Neural progenitor cell (in vitro differentiated cells): Measurements from ENCODE around the gene NDOR1. TPM values are rescaled to one million over a fixed set of nuclear protein-coding genes. Genes with fewer than 3 reads are reported as not detected.

Source experiments
- DNase-seq: peaks from one replicate; pipeline ENCODE4 v3.0.0-alpha.2; 2016; ENCODE audit warnings: low spot score
- H2AFZ ChIP-seq: fragments of 200-600 bp; sonication (generic); replicated peaks from 2 replicates; pipeline ENCODE4 v1.6.1; 2016; ENCODE audit warnings: antibody characterized with exemption
- H3F3A ChIP-seq: fragments of 200-600 bp; sonication (generic); 2 replicates; pipeline ENCODE4 v1.6.1; 2016; ENCODE audit warnings: antibody characterized with exemption, low read depth
- H3K27ac ChIP-seq: fragments of 200-600 bp; sonication (generic); 2 replicates; pipeline ENCODE4 v1.5.1; 2016; ENCODE audit warnings: mild to moderate bottlenecking
- H3K27me3 ChIP-seq: fragments of 200-600 bp; sonication (generic); 2 replicates; pipeline ENCODE4 v1.6.1; 2016; ENCODE audit warnings: mild to moderate bottlenecking, moderate library complexity
- H3K36me3 ChIP-seq: fragments of 200-600 bp; sonication (generic); 2 replicates; pipeline ENCODE4 v1.5.1; 2016
- H3K4me1 ChIP-seq: fragments of 200-600 bp; sonication (generic); 2 replicates; pipeline ENCODE4 v1.6.1; 2016; ENCODE audit warnings: mixed run types
- H3K4me2 ChIP-seq: fragments of 200-600 bp; sonication (generic); 2 replicates; pipeline ENCODE4 v1.6.1; 2016
- H3K4me3 ChIP-seq: fragments of 200-600 bp; sonication (generic); 2 replicates; pipeline ENCODE4 v1.5.1; 2016
- H3K79me2 ChIP-seq: fragments of 200-600 bp; sonication (generic); 2 replicates; pipeline ENCODE4 v1.6.1; 2016; ENCODE audit warnings: low read depth
- H3K9ac ChIP-seq: fragments of 200-600 bp; sonication (generic); 2 replicates; pipeline ENCODE4 v1.6.1; 2016
- H3K9me3 ChIP-seq: fragments of 200-600 bp; sonication (generic); 2 replicates; pipeline ENCODE4 v1.5.1; 2016; ENCODE audit warnings: low read depth
- H4K20me1 ChIP-seq: fragments of 200-600 bp; sonication (generic); 2 replicates; pipeline ENCODE4 v1.6.1; 2016; ENCODE audit warnings: low read depth
- H3K27ac Mint-ChIP-seq: 3 replicates; pipeline ENCODE4 v1.8.0; 2021; ENCODE audit warnings: mixed read lengths
- H3K27me3 Mint-ChIP-seq: 2 replicates; pipeline ENCODE4 v1.8.0; 2022; ENCODE audit warnings: low read depth, mild to moderate bottlenecking, inconsistent platforms, moderate library complexity, mixed read lengths; ENCODE audit not compliant: insufficient read depth
- H3K36me3 Mint-ChIP-seq: 3 replicates; pipeline ENCODE4 v1.8.0; 2021; ENCODE audit warnings: mixed read lengths
- H3K4me1 Mint-ChIP-seq: 3 replicates; pipeline ENCODE4 v1.8.0; 2021; ENCODE audit warnings: mixed read lengths
- H3K4me3 Mint-ChIP-seq: 3 replicates; pipeline ENCODE4 v1.8.0; 2021; ENCODE audit warnings: mild to moderate bottlenecking, moderate library complexity, mixed read lengths
- H3K9me3 Mint-ChIP-seq: 3 replicates; pipeline ENCODE4 v1.8.0; 2020; ENCODE audit warnings: mixed read lengths
- CTCF ChIP-seq: fragments of 200-600 bp; sonication (generic); IDR thresholded peaks from 2 replicates; pipeline ENCODE4 v1.5.1; 2017; ENCODE audit warnings: antibody characterized with exemption, mild to moderate bottlenecking
- EZH2 ChIP-seq: fragments of 200-600 bp; sonication (generic); IDR thresholded peaks from 2 replicates; pipeline ENCODE4 v1.6.1; 2017; ENCODE audit warnings: antibody characterized with exemption, mild to moderate bottlenecking, moderate library complexity
- EZH2phosphoT487 ChIP-seq: fragments of 200-600 bp; sonication (generic); IDR thresholded peaks from 2 replicates; pipeline ENCODE4 v1.6.1; 2017; ENCODE audit warnings: antibody characterized with exemption
- microRNA-seq: library from miRNA; unstranded; fragments of <30 nt; microRNA quantifications from one replicate; pipeline ENCODE4, GENCODE V29; 2016
- small RNA-seq: library from RNA; depleted of rRNA; stranded (forward); fragments of <200 nt; gene quantifications from one replicate; pipeline ENCODE3, GENCODE V24; 2015
- total RNA-seq: library from RNA; depleted of rRNA; stranded (reverse); fragments of >200 nt; gene quantifications from 2 replicates; pipeline ENCODE4 v1.2.3, GENCODE V29; 2015; ENCODE audit warnings: low replicate concordance

Gene NDOR1
- total RNA-seq, 1 donor from 2014 or later, result 5.1 TPM

- Mint-ChIP-seq H3K9me3 (peaks cover 3% of the 10 kb centered on the region), H3K27ac (no peak overlapping the region), H3K4me1 (peaks cover 5% of the 10 kb centered on the region), H3K4me3 (no peak overlapping the region), H3K36me3 (peaks cover 13% of the 10 kb centered on the region), H3K27me3 (no peaks in the 10 kb centered on the region)
- Histone ChIP-seq H3K4me2 (no peak overlapping the region), H3K27ac (no peak overlapping the region), H3K9ac (no peak overlapping the region), H3K4me3 (no peak overlapping the region), H3K27me3 (no peaks in the 10 kb centered on the region), H4K20me1 (no peaks in the 10 kb centered on the region), H2AFZ (no peak overlapping the region), H3K9me3 (no peaks in the 10 kb centered on the region), H3F3A (peaks cover 9% of the 10 kb centered on the region), H3K79me2 (no peaks in the 10 kb centered on the region), H3K36me3 (no peaks in the 10 kb centered on the region), H3K4me1 (no peaks in the 10 kb centered on the region)
- no peak for TF ChIP-seq CTCF
- no peak for TF ChIP-seq EZH2
- no peak for TF ChIP-seq EZH2phosphoT487
- no peak for DNase-seq
These were observed 60.6 kb downstream of the NDOR1 start for GRCh38 chr9:137266162-137266527.

Small RNAs within 50 kb of the gene (microRNA-seq; reads per million reads assigned to microRNA genes)
- gene MIR3621, result not detected

Small RNAs within 50 kb of the gene (small RNA-seq; reads per million reads assigned to genes)
- not detected for gene MIR3621

Other genes starting within 250 kb of the NDOR1 start
- gene PTGDS, start 228.2 kb upstream of the NDOR1 start, total RNA-seq, result not detected in 2 replicates
- 0.09 TPM in 1 of 2 replicates, not detected in the other for gene LCNL1, start 222.7 kb upstream of the NDOR1 start, total RNA-seq
- gene PAXX, start 213.3 kb upstream of the NDOR1 start, total RNA-seq, result 31.5 and 79.6 TPM in 2 replicates
- not detected in 2 replicates for gene CLIC3, start 209.1 kb upstream of the NDOR1 start, total RNA-seq
- 2.7 and 19.7 TPM in 2 replicates for gene ABCA2, start 177.5 kb upstream of the NDOR1 start, total RNA-seq
- gene FUT7, start 173.6 kb upstream of the NDOR1 start, total RNA-seq, result not detected in 2 replicates
- gene NPDC1, start 159.5 kb upstream of the NDOR1 start, total RNA-seq, result 3.8 and 31.3 TPM in 2 replicates
- not detected in 2 replicates for gene ENTPD2, start 151.6 kb upstream of the NDOR1 start, total RNA-seq
- 5.7 and 27.7 TPM in 2 replicates for gene SAPCD2, start 135.1 kb upstream of the NDOR1 start, total RNA-seq
- gene UAP1L1, start 128.2 kb upstream of the NDOR1 start, total RNA-seq, result 0.12 and 0.51 TPM in 2 replicates
- 24.6 and 43.5 TPM in 2 replicates for gene MAN1B1, start 118.7 kb upstream of the NDOR1 start, total RNA-seq
- gene DPP7, start 91.0 kb upstream of the NDOR1 start, total RNA-seq, result 2.6 and 24.3 TPM in 2 replicates
- gene GRIN1, start 66.5 kb upstream of the NDOR1 start, total RNA-seq, result 0.03 TPM in 1 of 2 replicates, not detected in the other
- gene LRRC26, start 35.6 kb upstream of the NDOR1 start, total RNA-seq, result 0.59 TPM in 1 of 2 replicates, not detected in the other
- not detected in 2 replicates for gene TMEM210, start 33.6 kb upstream of the NDOR1 start, total RNA-seq
- gene ANAPC2, start 17.1 kb upstream of the NDOR1 start, total RNA-seq, result 18.9 and 30.9 TPM in 2 replicates
- 27.9 and 69.8 TPM in 2 replicates for gene SSNA1, start 17.0 kb upstream of the NDOR1 start, total RNA-seq
- gene TPRN, start 5.0 kb upstream of the NDOR1 start, total RNA-seq, result 3.4 and 9.1 TPM in 2 replicates
- 21.6 and 43.7 TPM in 2 replicates for gene TMEM203, start 52 bp upstream of the NDOR1 start, total RNA-seq
- 0.77 and 0.84 TPM in 2 replicates for gene RNF208, start 16.5 kb downstream of the NDOR1 start, total RNA-seq
- 0.56 TPM in 1 of 2 replicates, not detected in the other for gene CYSRT1, start 19.5 kb downstream of the NDOR1 start, total RNA-seq
- not detected in 2 replicates for gene RNF224, start 21.8 kb downstream of the NDOR1 start, total RNA-seq
- gene SLC34A3, start 25.2 kb downstream of the NDOR1 start, total RNA-seq, result not detected in 2 replicates
- 183 and 367 TPM in 2 replicates for gene TUBB4B, start 35.6 kb downstream of the NDOR1 start, total RNA-seq
- not detected in 2 replicates for gene STPG3, start 45.6 kb downstream of the NDOR1 start, total RNA-seq
- 35.2 and 76.1 TPM in 2 replicates for gene NELFB, start 49.6 kb downstream of the NDOR1 start, total RNA-seq
- gene TOR4A, start 72.0 kb downstream of the NDOR1 start, total RNA-seq, result 0.39 and 2.8 TPM in 2 replicates
- 20.7 and 25.2 TPM in 2 replicates for gene NRARP, start 96.6 kb downstream of the NDOR1 start, total RNA-seq
- 4.7 and 25.1 TPM in 2 replicates for gene EXD3, start 217.5 kb downstream of the NDOR1 start, total RNA-seq
- 0.39 and 0.65 TPM in 2 replicates for gene NOXA1, start 217.7 kb downstream of the NDOR1 start, total RNA-seq
- gene ENTPD8, start 235.7 kb downstream of the NDOR1 start, total RNA-seq, result not detected in 2 replicates